Stimulated activated CD4-positive, alpha-beta T cell treated with anti-CD3 and anti-CD28 coated beads, Interleukin-1b, Interleukin-23, amount 100 ng/mL, for 4 hours (primary cell): ENCODE data around the gene MIA2.
"Not testable (repeated sequence)": the region's sequence is repeated elsewhere in the genome, so short reads cannot be mapped to it uniquely, and the experiment has no call there.

Source experiments
- DNase-seq, 2 donors: peaks; one replicate each; pipeline ENCODE4 v3.0.0-alpha.2; 2020; ENCODE audit warnings: low read depth in 2 of 2

The MIA2 gene

DNA sequence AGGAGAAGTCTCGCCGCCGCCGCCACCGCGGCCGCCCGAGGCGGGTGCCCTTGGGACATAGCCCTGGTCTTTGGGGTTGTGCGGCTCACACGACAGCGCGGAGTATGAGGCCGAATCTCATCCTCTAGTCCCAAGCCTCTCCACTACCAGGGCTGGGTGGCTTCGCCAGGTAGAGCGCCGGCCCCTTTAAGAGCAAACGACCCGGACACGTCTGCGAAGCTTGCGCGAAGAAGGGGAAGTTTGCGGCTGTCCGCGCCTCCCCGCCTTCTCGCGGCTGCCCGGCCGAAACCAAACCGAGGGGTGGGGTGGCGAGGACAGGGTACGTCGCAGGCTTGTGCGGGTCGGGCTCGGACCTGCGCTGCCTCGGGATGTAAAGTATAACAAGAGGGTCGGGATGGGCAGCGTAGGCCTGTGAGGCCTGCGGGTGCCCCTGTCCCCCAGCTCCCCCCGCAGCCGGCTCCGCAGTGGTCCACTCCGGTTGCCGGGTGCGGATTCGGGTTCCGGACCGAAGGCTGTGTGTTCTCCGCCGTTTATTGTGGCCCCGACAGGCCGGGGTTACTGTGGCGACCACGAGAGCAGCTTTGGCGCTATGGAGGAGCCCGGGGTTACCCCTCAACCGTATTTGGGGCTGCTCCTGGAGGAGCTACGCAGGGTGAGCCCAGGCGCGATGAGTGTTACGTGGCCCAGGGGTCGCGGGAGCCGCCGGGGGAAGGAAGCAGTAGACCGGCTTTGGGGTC lies 33.3 kb downstream of the MIA2 start:
- peak; percentile 59 for DNase-seq

DNA sequence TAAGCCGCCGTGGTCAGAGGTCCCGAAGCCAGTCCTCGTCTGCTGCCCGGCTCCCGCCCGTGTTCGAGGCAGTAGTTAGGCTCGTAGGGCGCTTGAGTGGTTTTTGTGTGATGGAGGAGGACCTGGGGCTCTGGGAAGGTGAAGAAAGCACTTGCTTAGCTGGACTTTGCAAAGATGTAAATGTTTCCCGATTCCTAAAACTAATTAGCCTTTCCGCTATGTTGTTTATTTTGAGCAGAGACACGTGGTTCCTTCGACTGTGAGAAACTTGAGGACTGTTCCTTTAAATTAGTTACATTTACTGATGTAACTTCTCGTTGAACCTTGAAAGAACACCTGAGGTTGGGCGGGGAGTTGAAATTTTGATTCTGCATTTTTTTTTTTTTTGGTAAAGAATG lies 33.9 kb downstream of the MIA2 start:
- no peak for DNase-seq

GRCh38 chr14:39268393-39268792 lies 34.7 kb downstream of the MIA2 start:
- no peak for DNase-seq

DNA sequence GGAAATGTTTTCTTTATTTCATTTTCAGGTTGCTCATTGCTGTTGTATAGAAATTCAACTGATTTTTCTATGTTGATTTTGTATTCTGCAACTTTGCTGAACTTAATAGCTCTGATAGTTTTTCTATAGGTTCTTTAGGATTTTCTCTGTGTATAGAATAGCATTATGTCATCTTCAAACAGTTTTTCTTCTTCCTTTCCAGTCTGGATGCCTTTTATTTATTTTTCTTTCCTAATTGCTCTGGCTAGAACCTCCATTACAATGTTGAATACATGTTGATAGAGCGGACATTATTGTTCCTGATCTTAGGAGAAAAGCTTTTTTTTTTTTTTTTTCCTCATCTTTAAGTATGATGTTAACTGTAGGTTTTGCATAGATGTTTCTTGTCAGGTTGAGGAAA lies 39.2 kb downstream of the MIA2 start:
- no peak for DNase-seq

- no peak for DNase-seq
These were observed 41.7 kb downstream of the MIA2 start for GRCh38 chr14:39275395-39275794.

GRCh38 chr14:39276005-39276404 lies 42.3 kb downstream of the MIA2 start:
- no peak for DNase-seq

DNA sequence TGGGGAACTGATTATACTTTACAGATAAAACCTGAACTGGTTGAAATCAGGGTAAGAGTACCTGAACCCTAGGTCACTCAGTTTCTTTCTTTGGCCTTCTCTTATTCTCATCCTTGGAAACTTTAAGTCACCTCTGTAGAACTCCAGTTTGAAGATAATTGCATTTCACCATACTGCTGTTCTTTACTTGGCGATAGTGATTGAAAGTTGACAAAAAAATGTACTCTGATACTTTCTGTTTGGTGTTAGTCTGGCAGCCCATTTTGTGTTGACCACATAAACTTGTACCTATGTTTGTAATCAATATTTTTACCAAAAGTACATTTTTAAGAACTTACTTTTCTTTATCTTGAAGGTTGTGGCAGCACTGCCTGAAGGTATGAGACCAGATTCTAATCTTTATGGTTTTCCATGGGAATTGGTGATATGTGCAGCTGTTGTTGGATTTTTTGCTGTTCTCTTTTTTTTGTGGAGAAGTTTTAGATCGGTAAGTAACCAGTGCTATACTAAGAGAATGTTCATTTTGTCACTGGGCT lies 42.9 kb downstream of the MIA2 start:
- no peak for DNase-seq

DNA sequence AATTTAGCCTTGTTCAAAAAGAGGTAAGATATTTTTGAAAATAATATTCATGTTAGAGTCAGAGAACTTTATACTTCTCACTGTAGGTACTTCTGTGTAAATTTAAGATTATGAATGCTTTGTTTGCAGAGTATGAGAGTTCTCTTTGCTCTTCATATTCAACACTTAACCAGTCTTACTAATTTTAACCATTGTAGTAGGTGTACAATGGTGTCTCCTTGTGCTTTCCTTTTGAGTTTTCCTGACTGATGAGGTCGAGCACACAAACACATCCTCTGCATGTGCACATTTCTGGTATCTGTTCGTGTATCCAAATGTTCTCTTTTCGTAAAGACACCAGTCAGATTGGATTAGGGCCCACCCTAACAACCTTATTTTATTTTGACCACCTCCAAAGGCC lies 45.8 kb downstream of the MIA2 start:
- DNase-seq, result no peak

DNA sequence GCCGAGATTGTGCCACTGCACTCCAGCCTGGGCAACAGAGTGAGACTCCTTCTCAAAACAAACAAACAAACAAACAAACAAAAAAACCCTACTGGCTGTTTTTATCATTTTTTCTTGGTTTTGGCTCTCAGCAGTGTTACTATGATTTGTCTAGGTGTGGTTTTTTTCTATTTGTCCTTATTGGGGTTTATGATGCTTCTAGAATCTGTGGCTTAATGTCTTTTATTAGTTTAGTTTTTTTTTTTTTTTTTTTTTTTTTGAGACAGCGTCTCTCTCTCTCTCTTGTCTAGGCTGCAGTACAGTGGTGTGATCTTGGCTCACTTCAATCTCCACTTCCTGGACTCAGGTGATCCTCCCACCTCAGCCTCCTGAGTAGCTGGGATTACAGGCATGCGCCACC lies 47.0 kb downstream of the MIA2 start:
- not testable (repeated sequence) for DNase-seq

DNA sequence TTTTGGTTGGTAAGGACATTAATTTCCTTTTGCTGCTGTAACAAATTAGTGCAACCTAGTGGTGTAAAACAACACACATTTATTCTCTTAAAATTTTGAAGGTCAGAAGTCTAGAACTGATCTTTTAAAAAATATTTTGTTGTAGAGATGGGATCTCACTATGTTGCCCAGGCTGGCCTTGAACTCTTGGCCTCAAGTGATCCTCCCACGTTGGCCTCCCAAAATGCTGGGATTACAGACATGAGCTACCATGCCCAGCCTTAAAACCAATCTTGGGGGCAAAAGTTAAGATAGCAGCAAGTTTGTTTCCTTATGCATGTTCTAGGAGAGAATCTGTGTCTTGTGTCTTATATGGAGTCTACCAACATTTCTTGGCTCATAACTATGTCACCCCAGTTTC lies 55.8 kb downstream of the MIA2 start:
- no peak for DNase-seq

GRCh38 chr14:39291701-39292100 lies 58.0 kb downstream of the MIA2 start:
- no peak for DNase-seq

- DNase-seq, result no peak
These were observed 59.9 kb downstream of the MIA2 start for GRCh38 chr14:39293629-39294028.

GRCh38 chr14:39300389-39300788 lies 66.7 kb downstream of the MIA2 start:
- DNase-seq, result not testable (repeated sequence)

- DNase-seq, result no peak
These were observed 68.6 kb downstream of the MIA2 start for GRCh38 chr14:39302124-39302810.

GRCh38 chr14:39303115-39303514 lies 69.4 kb downstream of the MIA2 start:
- no peak for DNase-seq

DNA sequence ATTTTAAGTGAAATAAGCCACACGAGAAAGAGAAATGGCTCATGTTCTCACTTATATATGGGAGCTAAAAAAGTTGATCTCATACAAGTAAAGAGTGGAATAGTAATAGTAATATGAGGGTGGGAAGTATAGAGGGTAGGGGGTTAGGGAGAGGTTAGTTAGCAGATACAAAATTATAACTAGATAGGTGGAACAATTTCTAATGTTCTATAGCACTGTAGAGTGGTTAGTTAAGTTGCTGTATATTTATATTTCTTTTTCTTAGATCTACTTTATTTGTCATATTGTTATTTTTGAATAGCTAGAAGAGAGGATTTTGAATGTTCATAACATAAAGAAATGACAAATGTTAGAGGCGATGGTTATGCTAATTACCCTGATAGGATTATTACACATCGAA lies 74.1 kb downstream of the MIA2 start:
- no peak for DNase-seq

DNA sequence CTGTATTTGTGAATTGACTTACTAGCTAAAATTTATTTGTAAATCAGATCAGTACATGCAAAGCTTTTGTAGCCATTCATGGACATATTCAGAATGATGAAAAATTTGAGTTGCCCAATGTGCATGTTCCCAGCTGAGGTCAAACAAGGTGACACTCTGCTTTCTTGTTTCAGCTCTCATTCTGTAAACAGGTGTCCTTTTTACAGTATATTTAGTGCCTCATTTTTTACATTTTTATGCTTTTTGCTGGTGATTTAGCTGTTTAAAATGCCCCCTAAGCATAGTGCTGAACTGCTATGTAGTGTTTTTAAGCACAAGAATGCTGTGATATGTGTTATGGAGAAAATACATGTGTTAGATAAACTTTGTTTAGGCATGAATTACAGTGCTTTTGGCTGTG lies 76.3 kb downstream of the MIA2 start:
- no peak for DNase-seq

GRCh38 chr14:39315859-39316444 lies 82.2 kb downstream of the MIA2 start:
- no peak for DNase-seq

DNA sequence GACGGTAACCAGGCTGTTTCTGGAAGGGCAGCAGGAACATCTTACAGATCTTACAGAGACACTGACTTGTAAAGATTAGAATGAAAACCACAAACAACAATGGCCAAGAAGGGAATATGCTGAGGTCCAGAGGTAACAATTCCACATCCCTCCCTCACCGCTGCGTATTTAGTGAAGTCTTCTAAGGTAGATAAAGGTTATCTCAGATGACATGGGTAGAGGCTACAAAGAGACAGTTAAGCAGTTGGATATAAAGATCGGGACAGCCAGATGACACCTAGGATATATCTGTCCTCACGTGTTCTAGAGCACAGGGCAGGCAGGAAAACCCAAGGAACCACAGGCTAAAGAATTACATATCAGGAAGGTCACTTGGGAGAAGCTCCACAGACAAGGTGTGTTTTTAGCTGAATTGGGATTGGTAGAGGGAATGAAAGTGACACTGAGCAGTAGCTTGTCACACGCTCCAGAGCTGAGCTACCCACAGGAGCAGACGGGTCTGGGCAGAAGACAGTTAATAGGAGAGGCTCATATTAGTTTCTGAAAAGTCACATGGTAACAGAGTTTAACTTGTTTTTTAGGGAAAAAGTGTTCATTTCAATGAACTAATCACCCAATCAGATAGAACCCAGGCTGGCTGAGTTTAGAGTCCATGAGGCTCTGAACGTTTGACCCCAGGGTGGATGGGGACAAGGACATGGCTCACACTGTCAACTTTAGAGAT lies 83.3 kb downstream of the MIA2 start:
- no peak for DNase-seq

- DNase-seq, result no peak
These were observed 84.9 kb downstream of the MIA2 start for GRCh38 chr14:39318574-39318973.

GRCh38 chr14:39319381-39319780 lies 85.7 kb downstream of the MIA2 start:
- DNase-seq, result no peak

DNA sequence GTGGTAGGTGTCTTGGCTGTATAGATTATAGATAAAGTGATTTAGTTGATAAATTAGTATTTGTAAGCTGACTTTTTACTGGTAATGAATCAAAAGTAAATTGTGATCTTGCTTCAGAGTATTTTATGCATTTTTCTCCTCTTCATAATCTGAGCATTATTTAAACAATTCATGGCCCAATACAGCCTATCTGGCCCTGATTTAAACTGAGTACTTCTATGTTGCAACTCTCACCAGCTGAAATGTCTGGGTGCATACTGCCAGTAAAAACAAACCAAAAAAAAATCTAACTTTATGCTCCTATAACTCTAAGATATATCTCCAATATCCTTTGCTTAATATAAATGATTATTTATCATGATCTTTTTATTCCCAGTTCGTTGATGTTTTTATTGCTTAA lies 86.6 kb downstream of the MIA2 start:
- DNase-seq, result no peak
